Measurements from ENCODE around the gene KRT6C. TPM values are rescaled to one million over a fixed set of nuclear protein-coding genes. Genes with fewer than 3 reads are reported as not detected.
"Not testable (repeated sequence)": the region's sequence is repeated elsewhere in the genome, so short reads cannot be mapped to it uniquely, and the experiment has no call there.

Gene KRT6C
- total and polyA plus RNA-seq, 4 donors, result 0.08 to 0.10 TPM; not detected in 2

DNA sequence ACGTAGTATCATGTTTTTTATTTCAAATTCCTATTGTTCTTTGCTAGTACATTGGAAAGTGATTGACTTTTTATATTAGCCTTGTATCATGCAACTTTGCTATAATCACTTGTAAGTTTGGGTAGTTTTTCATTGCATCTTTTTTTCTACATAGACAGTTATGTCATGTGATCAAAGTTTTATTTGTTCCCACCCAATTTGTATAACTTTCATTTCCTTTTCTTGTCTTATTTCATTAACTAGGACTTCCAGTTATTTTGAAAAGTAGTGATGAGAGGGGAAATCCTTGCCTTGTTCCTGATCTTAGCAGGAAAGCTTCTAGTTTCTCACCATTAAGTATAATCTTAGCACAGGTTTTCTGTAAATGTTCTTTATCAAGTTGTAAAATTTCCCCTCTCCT, 29.3 kb upstream of the KRT6C start:
- H3K4me3 ChIP-seq, result no peak overlapping the region
- H3K27ac ChIP-seq (ENCODE audit: low read depth in 1 of 2, low read length in 1 of 2), result no peak overlapping the region
- 88 to 90% methylated on average over 1 of the region's 1 CpG for WGBS, 2 donors
- H3K4me1 ChIP-seq (ENCODE audit: control insufficient read depth in 5 of 5, insufficient read depth in 5 of 5, low read length in 5 of 5), result no peaks in the 10 kb centered on the region
- no peaks in the 10 kb centered on the region for H3K36me3 ChIP-seq (ENCODE audit: control insufficient read depth in 4 of 4, insufficient read depth in 4 of 4, low read length in 4 of 4)
- peaks cover 0 to 3% (median 0%) of the 10 kb centered on the region in 3 donors for H3K27me3 ChIP-seq (ENCODE audit: control insufficient read depth in 3 of 3, insufficient read depth in 3 of 3, low read length in 2 of 3)
- ATAC-seq (ENCODE audit: insufficient read depth, low FRiP score) (no peak), DNase-seq (no peak)
- no peak overlapping the region for H3K9ac ChIP-seq (ENCODE audit: insufficient read depth in 1 of 2, low read length in 2 of 2)
- TF ChIP-seq, protein P1, sequence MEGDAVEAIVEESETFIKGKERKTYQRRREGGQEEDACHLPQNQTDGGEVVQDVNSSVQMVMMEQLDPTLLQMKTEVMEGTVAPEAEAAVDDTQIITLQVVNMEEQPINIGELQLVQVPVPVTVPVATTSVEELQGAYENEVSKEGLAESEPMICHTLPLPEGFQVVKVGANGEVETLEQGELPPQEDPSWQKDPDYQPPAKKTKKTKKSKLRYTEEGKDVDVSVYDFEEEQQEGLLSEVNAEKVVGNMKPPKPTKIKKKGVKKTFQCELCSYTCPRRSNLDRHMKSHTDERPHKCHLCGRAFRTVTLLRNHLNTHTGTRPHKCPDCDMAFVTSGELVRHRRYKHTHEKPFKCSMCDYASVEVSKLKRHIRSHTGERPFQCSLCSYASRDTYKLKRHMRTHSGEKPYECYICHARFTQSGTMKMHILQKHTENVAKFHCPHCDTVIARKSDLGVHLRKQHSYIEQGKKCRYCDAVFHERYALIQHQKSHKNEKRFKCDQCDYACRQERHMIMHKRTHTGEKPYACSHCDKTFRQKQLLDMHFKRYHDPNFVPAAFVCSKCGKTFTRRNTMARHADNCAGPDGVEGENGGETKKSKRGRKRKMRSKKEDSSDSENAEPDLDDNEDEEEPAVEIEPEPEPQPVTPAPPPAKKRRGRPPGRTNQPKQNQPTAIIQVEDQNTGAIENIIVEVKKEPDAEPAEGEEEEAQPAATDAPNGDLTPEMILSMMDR (IDR thresholded peaks at IDR 0.05; ENCODE audit: control extremely low read depth, extremely low read depth), result no peak
- no peaks in the 10 kb centered on the region for H3K9me3 ChIP-seq (ENCODE audit: control insufficient read depth in 4 of 4, insufficient read depth in 3 of 4, low read length in 3 of 4)

DNA sequence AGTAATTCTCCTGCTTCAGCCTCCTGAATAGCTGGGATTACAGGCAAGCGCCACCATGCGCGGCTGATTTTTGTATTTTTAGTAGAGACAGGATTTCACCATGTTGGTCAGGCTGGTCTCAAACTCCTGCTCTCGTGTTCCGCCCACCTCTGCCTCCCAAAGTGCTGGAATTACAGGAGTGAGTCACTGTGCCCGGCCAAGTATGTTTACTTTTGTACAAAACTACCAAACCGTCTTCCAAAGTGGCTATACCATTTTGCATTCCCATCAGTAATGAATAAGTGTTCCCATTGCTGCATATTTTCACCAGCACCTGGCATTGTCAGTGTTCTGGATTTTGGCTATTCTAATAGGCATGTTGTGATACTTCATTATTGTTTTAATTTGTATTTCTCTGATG, 27.9 kb upstream of the KRT6C start:
- Histone ChIP-seq H3K9me3 (ENCODE audit: control insufficient read depth in 4 of 4, insufficient read depth in 3 of 4, low read length in 3 of 4) (no peaks in the 10 kb centered on the region), H3K27ac (ENCODE audit: low read depth in 1 of 2, low read length in 1 of 2) (no peak overlapping the region), H3K4me3 (no peak overlapping the region), H3K4me1 (ENCODE audit: control insufficient read depth in 5 of 5, insufficient read depth in 5 of 5, low read length in 5 of 5) (no peaks in the 10 kb centered on the region), H3K9ac (ENCODE audit: insufficient read depth in 1 of 2, low read length in 2 of 2) (no peak overlapping the region), H3K36me3 (ENCODE audit: control insufficient read depth in 4 of 4, insufficient read depth in 4 of 4, low read length in 4 of 4) (no peaks in the 10 kb centered on the region), H3K27me3 (ENCODE audit: control insufficient read depth in 3 of 3, insufficient read depth in 3 of 3, low read length in 2 of 3) (peaks cover 0 to 3% (median 0%) of the 10 kb centered on the region in 3 donors)
- ATAC-seq (ENCODE audit: insufficient read depth, low FRiP score), result no peak
- TF ChIP-seq, protein P1 (IDR thresholded peaks at IDR 0.05; ENCODE audit: control extremely low read depth, extremely low read depth), result no peak
- DNase-seq, result no peak
- 79 to 81% methylated on average over 7 of the region's 7 CpGs for WGBS, 2 donors

DNA sequence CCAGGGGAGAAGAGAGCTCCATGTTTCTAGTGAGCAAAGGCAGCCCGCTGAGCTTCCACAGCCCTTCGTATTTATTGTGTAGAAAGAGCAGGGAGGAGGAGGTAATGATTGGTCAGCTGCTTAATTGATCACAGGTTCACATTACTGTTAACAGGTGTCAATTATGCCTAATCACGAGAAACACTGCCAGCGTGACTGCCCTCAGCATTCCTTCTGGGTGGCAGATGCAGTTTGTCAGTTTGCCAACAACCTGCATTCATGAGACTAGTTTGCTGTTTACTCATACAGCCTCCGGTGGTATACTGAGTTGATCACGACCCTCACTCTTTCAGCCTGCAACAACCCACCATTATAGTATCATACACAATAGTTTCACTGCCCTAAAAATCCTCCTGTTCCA, 27.0 kb upstream of the KRT6C start:
- 78 to 90% methylated on average over 6 of the region's 6 CpGs for WGBS, 2 donors
- not testable (repeated sequence) for H3K4me1 ChIP-seq (ENCODE audit: control insufficient read depth in 5 of 5, insufficient read depth in 5 of 5, low read length in 5 of 5); DNase-seq; H3K27me3 ChIP-seq (ENCODE audit: control insufficient read depth in 3 of 3, insufficient read depth in 3 of 3, low read length in 2 of 3); H3K9me3 ChIP-seq (ENCODE audit: control insufficient read depth in 4 of 4, insufficient read depth in 3 of 4, low read length in 3 of 4); ATAC-seq (ENCODE audit: insufficient read depth, low FRiP score); H3K27ac ChIP-seq (ENCODE audit: low read depth in 1 of 2, low read length in 1 of 2); H3K4me3 ChIP-seq; H3K9ac ChIP-seq (ENCODE audit: insufficient read depth in 1 of 2, low read length in 2 of 2); H3K36me3 ChIP-seq (ENCODE audit: control insufficient read depth in 4 of 4, insufficient read depth in 4 of 4, low read length in 4 of 4)

DNA sequence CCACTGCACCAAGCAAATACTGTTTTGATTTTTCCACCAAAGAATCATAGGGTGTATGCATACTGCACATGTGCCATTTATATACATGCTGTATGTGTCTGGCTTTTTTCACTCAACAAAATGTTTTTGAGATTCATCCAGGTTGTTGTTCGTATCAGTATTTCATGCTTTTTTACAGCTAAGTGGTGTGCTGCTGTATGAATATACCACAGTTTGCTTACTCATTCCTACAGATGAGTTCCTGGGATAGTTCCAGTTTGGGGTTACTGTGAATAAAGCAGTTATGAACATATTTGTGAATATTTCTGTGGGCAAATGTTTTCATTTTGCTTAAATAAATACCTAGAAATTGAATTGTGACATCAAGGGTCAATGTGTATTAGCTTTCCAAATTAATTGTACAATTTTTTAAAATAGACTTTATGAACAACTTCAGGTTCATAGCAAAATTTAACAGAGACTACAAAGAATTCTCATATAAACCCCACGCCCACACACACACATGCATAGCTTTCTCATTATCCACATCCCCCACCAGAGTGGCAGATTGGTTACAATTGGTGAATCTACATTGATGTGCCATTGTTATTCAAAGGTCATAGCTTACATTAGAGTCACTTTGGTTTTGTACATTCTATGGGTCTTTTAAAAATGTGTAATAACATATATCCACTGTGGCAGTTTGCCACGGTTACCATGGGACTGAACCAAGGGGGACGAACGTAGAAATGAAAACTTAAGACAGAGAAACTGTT, 26.4 kb upstream of the KRT6C start:
- ATAC-seq (ENCODE audit: insufficient read depth, low FRiP score) (no peak), DNase-seq (no peak)
- TF ChIP-seq, protein P1 (IDR thresholded peaks at IDR 0.05; ENCODE audit: control extremely low read depth, extremely low read depth), result no peak
- Histone ChIP-seq H3K9ac (ENCODE audit: insufficient read depth in 1 of 2, low read length in 2 of 2) (no peak overlapping the region), H3K9me3 (ENCODE audit: control insufficient read depth in 4 of 4, insufficient read depth in 3 of 4, low read length in 3 of 4) (no peaks in the 10 kb centered on the region), H3K4me3 (no peak overlapping the region), H3K27me3 (ENCODE audit: control insufficient read depth in 3 of 3, insufficient read depth in 3 of 3, low read length in 2 of 3) (no peaks in the 10 kb centered on the region), H3K27ac (ENCODE audit: low read depth in 1 of 2, low read length in 1 of 2) (no peak overlapping the region), H3K4me1 (ENCODE audit: control insufficient read depth in 5 of 5, insufficient read depth in 5 of 5, low read length in 5 of 5) (no peaks in the 10 kb centered on the region), H3K36me3 (ENCODE audit: control insufficient read depth in 4 of 4, insufficient read depth in 4 of 4, low read length in 4 of 4) (no peaks in the 10 kb centered on the region)
- 86 to 89% methylated on average over 5 of the region's 5 CpGs for WGBS, 2 donors
